Calu3 (cell line): ENCODE results near the gene IRF9. TPM values are rescaled to one million over a fixed set of nuclear protein-coding genes. Genes with fewer than 3 reads are reported as not detected.

ENCODE experiments used
- BruUV-seq: library from RNA; stranded (reverse); fragments of 400-500 nt; replicated peaks from 2 replicates; lab custom pipeline; 2021; lab: Mats Ljungman, UMichigan
- CTCF ChIA-PET: fragments of 300-600 bp; sonication (Branson Sonifier 250); formaldehyde crosslinking; loops from one replicate; lab custom pipeline; 2022; ENCODE audit warnings: antibody characterized with exemption; lab: Charles Lee
- DNase-seq: peaks from one replicate; pipeline ENCODE4 v3.0.0; 2022
- H3K27ac Mint-ChIP-seq: one replicate; pipeline ENCODE4 v1.8.0; 2022; ENCODE audit warnings: mixed read lengths; ENCODE audit not compliant: unreplicated experiment
- H3K27me3 Mint-ChIP-seq: one replicate; pipeline ENCODE4 v1.8.0; 2022; ENCODE audit warnings: mixed read lengths; ENCODE audit not compliant: unreplicated experiment
- H3K36me3 Mint-ChIP-seq: one replicate; pipeline ENCODE4 v1.8.0; 2022; ENCODE audit warnings: mild to moderate bottlenecking, moderate library complexity, mixed read lengths; ENCODE audit not compliant: insufficient read depth, unreplicated experiment
- H3K4me1 Mint-ChIP-seq: one replicate; pipeline ENCODE4 v1.8.0; 2022; ENCODE audit warnings: mild to moderate bottlenecking, low read depth, mixed read lengths; ENCODE audit not compliant: unreplicated experiment
- H3K4me3 Mint-ChIP-seq: one replicate; pipeline ENCODE4 v1.8.0; 2022; ENCODE audit warnings: mild to moderate bottlenecking, low read depth, moderate library complexity, mixed read lengths; ENCODE audit not compliant: unreplicated experiment
- H3K9me3 Mint-ChIP-seq: one replicate; pipeline ENCODE4 v1.8.0; 2022; ENCODE audit warnings: low read depth, mixed read lengths; ENCODE audit not compliant: unreplicated experiment
- CTCF ChIP-seq: fragments of 200-600 bp; IDR thresholded peaks from one replicate; pipeline ENCODE4 v1.8.0; 2022; ENCODE audit warnings: antibody characterized with exemption; ENCODE audit not compliant: unreplicated experiment
- intact Hi-C: fragments of 100-400 bp; cut with micrococcal nuclease; formaldehyde crosslinking; loops from one replicate; pipeline ENCODE4 v1.10.0; 2022; ENCODE audit not compliant: unreplicated experiment
- total RNA-seq: library from RNA; stranded (reverse); gene quantifications from 2 replicates; pipeline ENCODE4 v1.2.3, GENCODE V29; 2022

The IRF9 gene
- total RNA-seq, 1 experiment from 2014 or later: 124 TPM

- Mint-ChIP-seq H3K27ac (no peak overlapping the region), H3K36me3 (peaks cover 53% of the 10 kb centered on the region), H3K27me3 (no peaks in the 10 kb centered on the region), H3K4me3 (no peak overlapping the region), H3K9me3 (no peaks in the 10 kb centered on the region), H3K4me1 (peaks cover 15% of the 10 kb centered on the region)
- no peak for DNase-seq
- no TSS peak for BruUV-seq
- intact Hi-C loops: no loop called here
- no peak for TF ChIP-seq CTCF
- CTCF ChIA-PET: no interaction called here
Observed at GRCh38 chr14:24157331-24157730, 3.7 kb upstream of the IRF9 start.

- Mint-ChIP-seq H3K4me1 (peaks cover 15% of the 10 kb centered on the region), H3K27me3 (no peaks in the 10 kb centered on the region), H3K9me3 (no peaks in the 10 kb centered on the region), H3K4me3 (peak overlapping the region; percentile 76), H3K36me3 (peaks cover 66% of the 10 kb centered on the region), H3K27ac (peak overlapping the region; percentile 86)
- DNase-seq: no peak
- intact Hi-C loops: loop anchor here (2.0 kb wide), 2 partner anchors 13 to 45 kb away; partner anchors contain the start of genes DCAF11, NRL, PSME2 and RNF31
- CTCF ChIA-PET: interaction anchor here (0.6 to 2.4 kb wide), 6 partner anchors 13 to 83 kb away, joined by 3 to 14 read pairs (median 4); partner anchors contain the start of genes PCK2 and RNF31
- BruUV-seq: no TSS peak
- no peak for TF ChIP-seq CTCF
Observed at GRCh38 chr14:24159777-24160498, 1.1 kb upstream of the IRF9 start.

GRCh38 chr14:24160499-24160849 lies 591 bp upstream of the IRF9 start:
- BruUV-seq: no TSS peak
- peak overlapping the region; percentile 76 for H3K4me3 Mint-ChIP-seq
- no peaks in the 10 kb centered on the region for H3K9me3 Mint-ChIP-seq
- H3K36me3 Mint-ChIP-seq: peaks cover 65% of the 10 kb centered on the region
- DNase-seq: no peak
- H3K27me3 Mint-ChIP-seq: no peaks in the 10 kb centered on the region
- intact Hi-C loops: loop anchor here (2.0 kb wide), 2 partner anchors 14 to 46 kb away; partner anchors contain the start of genes DCAF11, NRL, PSME2 and RNF31
- TF ChIP-seq CTCF: no peak
- peaks cover 15% of the 10 kb centered on the region for H3K4me1 Mint-ChIP-seq
- peak overlapping the region; percentile 86 for H3K27ac Mint-ChIP-seq
- CTCF ChIA-PET: interaction anchor here (1.2 to 2.4 kb wide), 11 partner anchors 14 to 102 kb away, joined by 3 to 24 read pairs (median 7); partner anchors contain the start of genes DCAF11, EMC9, NRL and PCK2

GRCh38 chr14:24162093-24162492 lies 1.0 kb downstream of the IRF9 start:
- intact Hi-C loops: no loop called here
- CTCF ChIA-PET: interaction anchor here (1.3 to 2.4 kb wide), 3 partner anchors 15 to 72 kb away, joined by 4 to 24 read pairs (median 9); partner anchors contain the start of genes PSME1, PSME2 and RNF31

More at GRCh38 chr14:24162093-24162492, 1.0 kb downstream of the IRF9 start:
- H3K27ac Mint-ChIP-seq: peak overlapping the region; percentile 86
- peaks cover 65% of the 10 kb centered on the region for H3K36me3 Mint-ChIP-seq
- no peaks in the 10 kb centered on the region for H3K27me3 Mint-ChIP-seq
- no peaks in the 10 kb centered on the region for H3K9me3 Mint-ChIP-seq
- no peak for DNase-seq
- H3K4me1 Mint-ChIP-seq: peaks cover 15% of the 10 kb centered on the region
- no TSS peak for BruUV-seq
- peak overlapping the region; percentile 76 for H3K4me3 Mint-ChIP-seq
- no peak for TF ChIP-seq CTCF
